Stimulated activated CD8-positive, alpha-beta memory T cell treated with anti-CD3 and anti-CD28 coated beads, Interleukin-15, amount 100 ng/mL, for 48 hours (primary cell): ENCODE measurements around the gene SIX5.

Experiments used
- DNase-seq, 2 donors: peaks; one replicate each; pipeline ENCODE4 v3.0.0-alpha.2; 2020; ENCODE audit warnings: low read depth in 2 of 2

The SIX5 gene

DNA sequence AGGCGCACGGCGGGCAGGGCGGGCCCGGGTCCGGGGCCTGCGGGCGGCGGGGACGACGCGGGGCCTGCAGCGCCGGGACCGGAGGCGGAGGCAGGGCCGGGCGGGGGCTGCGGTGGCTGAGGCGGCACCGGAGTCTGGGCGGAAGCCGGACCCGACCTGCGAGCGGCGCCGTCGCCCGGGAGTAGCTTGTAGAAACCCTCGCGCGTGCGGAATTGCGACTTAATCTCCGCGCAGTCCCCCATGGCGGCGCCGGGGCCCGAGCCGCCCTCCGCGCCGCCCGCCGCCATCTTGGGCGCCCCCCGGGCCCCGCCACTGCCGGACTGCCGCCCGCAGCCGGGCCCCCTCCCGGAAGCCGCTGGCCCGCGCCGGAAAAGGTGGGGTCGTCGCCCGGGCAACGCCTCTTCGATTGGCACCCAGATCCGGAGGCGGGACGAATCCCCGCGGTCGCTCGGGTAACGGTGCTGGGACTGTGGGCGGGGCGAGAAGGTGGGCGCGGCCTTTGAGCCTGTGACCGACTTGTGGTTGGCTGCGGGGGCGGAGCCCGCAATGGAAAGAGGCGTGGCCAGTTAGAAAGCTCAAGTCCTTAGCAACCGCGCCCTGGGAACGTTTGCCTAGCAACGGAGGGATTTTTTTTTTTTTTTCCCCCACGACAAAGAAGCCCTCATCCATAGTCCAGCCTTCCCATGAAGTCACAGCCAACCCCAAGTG is 23.6 kb upstream of the SIX5 start, which contains the start of gene DMWD:
DMWD (minus strand) TSS at position 376 of the 708 bp plus-strand sequence; CDS start at position 287, 89 bp downstream.
- peak; percentile 99 for DNase-seq

DNA sequence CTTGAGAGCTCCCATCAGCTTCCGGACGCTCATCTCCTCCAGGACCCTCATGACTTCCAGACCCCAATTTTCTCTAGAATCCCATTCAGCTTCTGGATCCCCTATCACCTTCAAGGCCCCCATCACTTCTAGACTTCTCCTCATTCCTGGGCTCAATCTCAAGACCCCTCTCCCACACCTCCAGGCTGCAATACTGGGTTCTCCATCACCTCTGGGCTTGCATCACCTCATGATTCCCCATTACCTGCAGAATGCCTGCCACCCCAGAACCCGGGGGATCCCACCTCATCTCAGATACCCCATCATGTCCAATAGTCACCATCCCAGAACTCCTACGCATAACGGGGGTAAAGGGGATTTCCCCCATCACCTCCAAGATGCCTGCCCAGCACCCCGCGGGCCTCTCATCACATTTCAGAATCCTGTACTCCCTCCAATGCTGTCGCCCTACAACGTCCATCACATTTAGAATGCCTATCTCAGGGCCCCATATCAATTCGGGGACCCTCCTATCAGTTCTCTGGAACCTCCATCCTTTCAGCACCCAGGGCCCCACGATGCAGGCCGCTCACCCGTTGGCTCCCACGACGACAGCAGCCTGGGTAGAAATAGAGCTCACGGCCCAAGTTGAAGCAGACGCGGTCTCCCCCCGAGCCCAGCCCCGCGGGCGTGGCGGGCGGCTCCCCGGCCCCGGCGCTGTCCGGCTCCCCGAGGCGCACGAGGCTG is 22.9 kb upstream of the SIX5 start:
- DNase-seq, result no peak

GRCh38 chr19:45790942-45791341 is 21.9 kb upstream of the SIX5 start:
- DNase-seq, result no peak

GRCh38 chr19:45789035-45789786 is 20.2 kb upstream of the SIX5 start:
- DNase-seq, result no peak

- no peak for DNase-seq
Observed at GRCh38 chr19:45786533-45786894, 17.5 kb upstream of the SIX5 start.

GRCh38 chr19:45785781-45786532 is 16.9 kb upstream of the SIX5 start:
- no peak for DNase-seq

DNA sequence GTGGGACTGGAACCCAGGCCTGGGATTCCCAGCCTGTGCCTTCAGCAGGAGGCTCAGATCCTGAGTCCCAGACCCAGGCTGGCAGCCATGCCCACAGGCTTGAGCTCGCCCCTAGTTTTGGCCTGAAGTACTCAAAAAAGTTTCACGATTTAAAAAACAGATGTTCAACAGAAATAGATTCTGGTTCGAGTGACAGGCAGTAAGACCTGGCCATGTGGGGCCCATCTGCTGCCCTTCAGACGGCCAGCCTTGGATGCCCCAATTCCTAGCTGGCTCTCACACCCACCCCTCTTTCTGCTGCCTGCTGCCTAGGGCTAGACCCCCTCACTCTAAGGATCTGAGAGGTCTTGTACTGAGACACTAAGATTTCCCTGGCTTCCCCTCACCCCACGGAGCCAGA is 16.0 kb upstream of the SIX5 start:
- no peak for DNase-seq

DNA sequence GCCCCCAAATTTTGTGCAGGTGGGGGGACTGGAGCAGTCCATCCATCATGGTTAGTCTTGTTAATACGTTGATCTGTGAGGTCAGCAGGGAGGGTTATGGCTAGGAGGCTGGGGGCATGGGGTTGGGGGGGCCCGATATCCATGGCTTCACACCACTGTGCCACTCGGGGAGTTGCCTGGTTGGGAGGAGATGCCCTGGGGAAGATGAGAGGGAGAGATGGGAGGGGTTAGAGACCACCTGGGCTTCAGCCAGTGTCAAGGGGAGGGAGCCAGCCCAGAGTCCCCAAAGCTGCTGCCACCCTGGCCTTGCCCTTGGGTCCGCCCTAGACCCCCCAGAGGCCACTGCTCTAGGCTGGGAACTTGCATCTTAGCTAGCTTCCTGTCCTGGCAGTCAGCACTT is 15.0 kb upstream of the SIX5 start:
- no peak for DNase-seq

DNA sequence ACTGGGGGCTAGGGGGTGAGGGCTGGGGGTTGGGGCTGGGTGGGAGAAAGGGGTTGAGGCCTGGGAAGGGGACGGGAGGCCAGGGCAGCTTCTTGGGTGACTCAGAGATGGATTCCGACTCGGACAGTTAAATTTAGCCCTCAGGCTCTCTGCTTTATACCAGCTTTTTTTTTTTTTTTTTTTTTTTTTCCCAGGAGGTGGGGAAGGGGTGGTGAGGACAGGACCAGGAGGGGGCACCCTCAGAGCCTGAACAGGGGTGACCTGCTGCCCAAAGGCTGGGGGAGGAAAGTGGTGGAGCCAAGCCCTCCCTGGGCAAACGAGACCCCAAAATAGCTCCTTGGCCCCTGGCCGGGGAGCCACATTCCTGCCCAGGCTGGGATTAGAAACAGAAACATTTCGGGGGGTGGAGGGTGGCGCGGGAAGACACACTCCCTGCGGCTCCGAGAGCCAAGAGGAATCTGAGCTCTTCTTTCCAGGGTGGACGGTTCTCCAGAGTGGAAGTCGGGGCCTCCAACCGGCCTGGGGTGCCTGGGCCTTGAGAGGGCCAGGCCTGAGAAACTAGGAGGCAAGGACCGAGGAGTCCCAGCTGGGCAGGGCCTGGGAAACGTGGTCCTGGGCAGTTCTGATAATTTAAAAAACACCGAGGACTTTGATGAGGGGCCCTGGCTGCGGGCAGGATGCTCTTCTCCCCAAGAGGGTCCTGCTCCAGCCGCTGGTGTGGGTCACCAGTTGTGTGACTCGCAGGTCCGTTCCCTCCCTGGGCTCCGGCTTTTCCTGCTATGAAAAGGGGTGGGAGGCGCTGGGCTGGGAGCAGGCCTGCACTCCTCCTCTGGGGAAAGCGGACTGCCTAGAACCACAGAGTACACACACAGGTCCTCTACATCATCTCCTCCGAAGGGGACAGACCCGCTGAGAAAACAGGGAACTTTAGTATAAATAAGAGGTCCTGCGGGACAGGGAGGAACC is 14.1 kb upstream of the SIX5 start:
- DNase-seq, result no peak

GRCh38 chr19:45782162-45782691 is 13.2 kb upstream of the SIX5 start, which contains the start of gene DMPK:
TSS of gene DMPK (minus strand) at chr19:45782490. CDS start at chr19:45782352, 138 bp downstream.
- DNase-seq, result no peak

DNA sequence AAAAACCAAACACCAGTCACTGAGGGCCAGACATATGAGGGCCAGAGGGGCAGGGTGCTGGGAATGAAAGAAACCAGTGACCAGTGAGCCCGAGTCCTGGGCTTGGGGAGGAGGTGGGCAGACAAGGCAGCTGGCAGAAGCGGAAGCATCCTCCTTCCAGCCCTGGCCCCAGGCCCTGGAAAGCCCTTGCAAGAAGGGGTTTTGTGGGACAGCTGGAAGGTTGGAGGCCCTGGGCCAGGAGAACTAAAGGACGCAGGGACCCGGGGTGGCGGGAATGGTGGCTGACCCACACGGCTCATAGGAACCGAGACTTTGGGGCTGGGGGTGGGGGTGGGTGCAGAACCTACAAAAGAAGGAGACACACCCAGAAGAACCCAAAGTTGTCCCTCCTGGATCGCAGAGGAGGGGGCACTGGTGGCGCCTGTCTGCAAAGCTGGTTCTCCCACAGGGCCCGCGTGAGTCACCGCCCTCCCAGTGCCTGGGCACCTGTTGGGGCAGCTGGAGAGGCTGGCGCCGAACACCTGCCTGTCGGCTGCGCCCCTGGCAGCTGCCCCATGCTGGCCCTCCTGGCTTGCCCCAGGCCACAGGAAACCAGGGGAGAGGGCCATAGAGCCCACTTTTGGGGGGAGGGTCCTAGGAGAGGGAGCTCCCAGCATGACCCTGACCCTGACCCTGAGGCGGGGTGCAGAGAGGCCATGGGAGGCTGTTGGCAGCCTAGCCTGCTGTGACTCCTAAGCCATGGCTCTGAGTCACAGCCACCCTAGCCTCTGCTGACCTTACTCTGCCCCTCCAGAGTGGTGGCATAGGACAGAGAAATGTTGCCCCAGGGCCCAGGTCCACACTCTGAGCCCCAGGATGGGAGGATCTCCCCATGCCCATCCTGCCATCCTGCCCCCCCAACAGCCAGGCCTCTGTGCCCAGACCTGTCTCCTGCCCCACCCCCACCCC is 12.4 kb upstream of the SIX5 start:
- DNase-seq, result no peak

DNA sequence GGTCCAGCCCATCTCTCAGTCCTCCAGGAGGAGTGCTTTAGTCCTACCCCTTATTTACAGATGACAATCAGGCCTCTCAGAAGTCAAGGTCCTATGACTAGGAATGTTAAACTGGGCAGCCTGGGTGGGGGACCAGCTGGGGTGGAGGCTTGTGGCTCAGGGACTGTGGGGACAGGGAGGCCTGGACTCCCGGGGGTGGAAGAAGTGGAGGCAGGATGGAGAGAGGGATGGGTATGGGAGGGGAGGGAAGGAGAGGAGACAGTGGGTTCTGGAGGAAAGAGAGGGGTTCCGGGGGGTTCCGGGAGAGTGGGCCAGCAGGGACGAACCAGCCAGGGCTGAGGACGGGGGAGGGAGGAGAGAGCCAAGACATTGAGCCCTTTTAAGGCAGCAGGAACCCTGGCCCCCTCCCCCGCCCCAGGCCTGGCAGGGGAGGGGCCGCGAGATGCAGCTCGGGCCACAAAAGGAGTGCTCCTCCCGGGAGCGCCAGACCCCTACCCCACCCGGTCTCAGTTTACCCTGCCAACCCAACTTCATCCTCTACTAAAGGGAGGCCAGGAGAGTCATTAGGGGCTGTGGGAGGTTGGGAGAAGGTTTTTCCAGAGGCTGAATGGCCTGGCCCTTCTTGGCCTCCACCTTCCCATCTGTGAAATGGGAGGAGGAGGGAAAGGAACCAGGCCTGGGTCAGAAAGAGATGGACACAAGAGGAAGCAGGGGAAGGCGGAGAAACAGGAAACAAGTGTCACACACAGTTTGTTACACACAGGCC is 11.6 kb upstream of the SIX5 start:
- DNase-seq, result no peak

DNA sequence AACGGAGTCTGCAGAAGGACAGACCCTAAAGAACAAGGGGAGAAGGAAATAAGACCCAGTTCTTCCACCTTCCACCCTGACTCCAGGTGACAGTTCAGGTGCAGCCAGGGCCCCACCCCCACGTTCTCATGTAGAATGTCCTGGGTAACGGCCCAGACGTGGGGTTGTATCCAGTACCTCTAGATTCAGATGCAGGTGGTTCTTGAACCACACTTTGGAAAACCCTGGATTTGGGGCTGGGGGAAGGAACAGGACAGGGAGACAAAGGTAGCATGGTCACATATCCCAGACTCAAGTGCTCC is 11.0 kb upstream of the SIX5 start:
- DNase-seq, result no peak

DNA sequence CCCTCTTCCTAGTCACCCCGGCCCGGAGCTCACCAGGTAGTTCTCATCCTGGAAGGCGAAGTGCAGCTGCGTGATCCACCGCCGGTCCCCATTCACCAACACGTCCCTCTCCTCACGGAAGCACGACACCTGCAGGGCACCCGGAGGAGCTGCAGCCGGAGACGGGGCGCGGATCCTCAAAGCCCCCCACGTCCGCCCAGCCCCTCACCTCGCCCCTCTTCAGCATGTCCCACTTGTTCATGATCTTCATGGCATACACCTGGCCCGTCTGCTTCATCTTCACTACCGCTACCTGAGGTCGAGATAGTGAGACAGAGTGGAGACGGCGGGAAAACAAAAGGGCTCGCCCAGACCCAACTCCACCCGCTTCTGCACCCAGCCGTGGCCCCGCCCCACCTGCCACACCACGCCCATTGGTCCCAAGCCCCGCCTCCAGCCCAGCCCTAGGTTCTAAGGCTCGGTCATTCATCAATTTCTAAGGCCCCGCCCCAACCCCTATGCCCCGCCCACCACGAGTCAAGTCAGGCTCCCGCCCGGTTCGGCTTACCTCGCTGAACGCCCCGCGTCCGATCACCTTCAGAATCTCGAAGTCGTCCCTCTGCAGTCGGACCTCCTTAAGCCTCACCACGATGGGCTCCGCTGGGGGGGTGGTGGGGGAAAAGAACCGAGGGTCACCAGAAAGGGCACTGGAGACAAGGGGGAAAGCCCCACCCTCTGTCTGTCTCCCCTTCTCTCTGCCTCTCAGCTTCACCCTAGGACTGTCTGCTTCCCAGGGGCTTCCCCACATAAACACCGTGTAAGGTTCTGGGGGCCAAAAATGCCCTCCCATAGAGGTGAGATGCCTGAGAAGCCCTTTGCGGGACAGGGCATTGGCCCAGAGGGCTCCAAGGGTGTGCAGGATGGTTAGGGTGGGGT is 10.4 kb upstream of the SIX5 start:
- peak; percentile 84 to 90 for DNase-seq

GRCh38 chr19:45778010-45778661 is 9.1 kb upstream of the SIX5 start:
- no peak for DNase-seq

GRCh38 chr19:45777395-45777961 is 8.4 kb upstream of the SIX5 start:
- no peak for DNase-seq

DNA sequence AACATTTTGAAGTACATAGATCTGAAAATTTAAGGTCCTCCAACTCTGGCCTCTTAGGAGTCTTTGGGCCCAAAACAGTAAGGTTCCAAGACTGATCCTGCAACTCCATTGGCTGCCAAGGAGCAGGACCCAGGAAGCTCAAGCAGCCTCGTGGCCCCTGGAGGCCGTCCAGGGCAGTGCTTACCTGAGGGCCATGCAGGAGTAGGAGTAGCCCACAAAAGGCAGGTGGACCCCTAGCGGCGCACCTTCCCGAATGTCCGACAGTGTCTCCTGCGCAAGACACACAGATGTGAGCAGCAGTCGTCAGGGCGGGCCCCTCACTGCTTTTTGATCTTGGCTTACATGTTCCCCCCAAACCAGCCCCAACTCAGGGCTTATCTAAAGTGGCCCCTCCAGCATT is 5.7 kb upstream of the SIX5 start:
- no peak for DNase-seq
